Measurements from ENCODE around the gene PRIM2. TPM values are rescaled to one million over a fixed set of nuclear protein-coding genes. Genes with fewer than 3 reads are reported as not detected.
"Not testable (repeated sequence)": the region's sequence is repeated elsewhere in the genome, so short reads cannot be mapped to it uniquely, and the experiment has no call there.

Gene PRIM2
- total RNA-seq, 1 donor from 2014 or later: 25.7 TPM

DNA sequence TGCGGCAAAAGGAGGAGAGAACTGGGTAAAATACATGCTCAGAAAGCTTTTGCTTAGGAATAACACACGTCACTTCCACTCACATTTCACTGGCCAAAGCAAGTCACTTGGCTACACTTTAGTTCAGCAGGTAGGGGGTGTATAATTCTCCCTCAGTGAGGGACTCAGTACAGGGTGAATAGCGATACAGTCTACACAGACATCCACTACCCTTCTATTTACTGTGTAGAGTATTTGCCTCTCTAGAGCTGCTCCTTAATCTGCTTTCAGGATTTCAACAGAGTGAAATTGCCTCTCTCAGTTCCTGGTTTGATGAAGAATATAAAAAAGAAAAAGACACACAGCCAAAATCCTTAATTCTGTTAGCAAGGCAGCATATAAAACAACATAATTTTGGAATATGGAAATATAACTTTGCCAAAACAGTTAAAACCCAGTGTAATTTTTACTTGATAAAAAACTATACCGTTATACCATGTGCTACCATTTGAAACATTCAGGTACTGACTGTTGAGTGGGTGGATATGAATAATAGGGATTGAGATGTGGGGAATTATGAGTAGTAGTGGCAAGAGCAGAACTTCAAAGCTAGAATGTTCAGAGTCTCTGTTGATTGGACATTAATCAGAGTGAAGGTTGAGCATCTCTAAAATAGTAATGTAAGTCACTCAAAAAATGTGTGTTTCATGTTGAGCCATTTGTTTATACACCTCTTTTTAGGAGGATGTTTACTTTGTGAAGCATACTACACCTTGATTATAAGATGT, 51.7 kb downstream of the PRIM2 start:
- DNase-seq: not testable (repeated sequence)

DNA sequence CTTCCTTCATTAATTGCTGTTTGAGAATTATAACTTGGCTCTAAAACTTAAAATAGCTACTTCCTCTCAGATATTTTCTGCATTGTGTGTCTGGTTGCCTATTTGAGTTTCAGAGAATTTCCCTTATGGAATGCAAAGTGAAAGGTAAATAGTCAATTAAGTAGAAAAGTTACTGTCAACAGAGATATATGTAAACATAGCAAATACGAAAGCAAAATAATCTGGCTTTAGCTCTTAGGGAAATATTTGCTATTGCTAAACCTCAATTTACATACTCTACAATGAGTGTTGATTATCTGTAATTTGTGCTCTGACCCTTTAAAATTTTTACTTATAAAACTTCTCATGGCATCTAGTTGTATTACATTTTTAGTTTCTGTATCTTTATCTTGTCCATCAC, 54.3 kb downstream of the PRIM2 start:
- DNase-seq: not testable (repeated sequence)

DNA sequence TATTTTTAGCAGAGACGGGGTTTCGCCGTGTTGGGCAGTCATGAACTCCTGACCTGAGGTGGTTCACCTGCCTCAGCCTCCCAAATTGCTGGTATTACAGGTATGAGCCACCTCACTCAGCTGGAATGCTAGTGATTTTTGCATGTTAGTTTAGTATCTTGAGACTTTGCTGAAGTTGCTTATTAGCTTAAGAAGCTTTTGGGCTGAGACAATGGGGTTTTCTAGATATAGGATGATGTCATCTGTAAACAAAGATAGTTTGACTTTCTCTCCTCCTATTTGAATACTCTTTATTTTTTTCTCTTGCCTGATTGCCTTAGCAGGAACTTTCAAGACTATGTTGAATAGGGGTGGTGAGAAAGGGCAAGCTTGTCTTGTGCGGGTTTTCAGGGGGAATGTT, 57.3 kb downstream of the PRIM2 start:
- DNase-seq: not testable (repeated sequence)

DNA sequence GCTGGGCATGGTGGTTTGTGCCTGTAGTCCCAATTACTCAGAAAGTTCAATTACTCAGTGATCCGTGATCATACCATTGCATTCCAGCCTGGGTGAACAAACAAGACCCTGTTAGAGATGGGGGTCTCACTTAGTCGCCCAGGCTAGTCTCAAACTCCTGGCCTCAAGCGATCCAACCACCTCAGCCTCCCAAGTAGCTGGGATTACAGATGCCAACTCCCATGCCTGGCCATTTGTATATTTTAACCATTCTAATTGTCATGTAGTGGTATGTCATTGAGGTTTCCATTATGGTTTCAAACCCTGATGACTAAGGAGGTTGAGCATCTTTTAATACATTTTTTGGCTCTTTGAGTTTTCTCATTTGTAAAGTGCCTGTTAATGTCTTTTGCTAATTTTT, 58.7 kb downstream of the PRIM2 start:
- DNase-seq: not testable (repeated sequence)

DNA sequence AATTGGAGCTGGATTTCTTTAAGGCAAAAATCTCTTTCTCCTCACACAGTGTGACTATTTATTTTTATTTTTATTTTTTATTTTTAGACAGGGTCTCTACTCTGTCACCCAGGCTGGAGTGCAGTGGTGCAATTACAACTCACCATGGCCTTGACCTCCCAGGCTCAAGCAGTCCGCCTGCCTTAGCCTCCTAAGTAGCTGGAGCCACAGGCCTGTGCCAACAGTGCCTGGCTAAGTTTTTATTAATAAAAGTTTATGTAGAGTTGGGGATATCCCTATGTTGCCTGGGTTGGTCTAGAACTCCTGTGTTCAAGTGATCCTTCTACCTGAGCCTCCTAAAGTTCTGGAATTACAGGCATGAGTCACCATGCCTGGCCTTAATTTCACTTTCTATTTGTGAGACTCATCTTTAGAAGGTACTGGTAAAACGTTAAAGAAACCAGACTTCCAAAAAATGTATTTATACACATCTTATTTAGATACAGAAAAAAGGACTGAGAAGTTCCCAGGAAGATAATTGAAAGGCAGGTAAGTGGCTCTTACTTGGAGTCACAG, 71.7 kb downstream of the PRIM2 start:
- not testable (repeated sequence) for DNase-seq

DNA sequence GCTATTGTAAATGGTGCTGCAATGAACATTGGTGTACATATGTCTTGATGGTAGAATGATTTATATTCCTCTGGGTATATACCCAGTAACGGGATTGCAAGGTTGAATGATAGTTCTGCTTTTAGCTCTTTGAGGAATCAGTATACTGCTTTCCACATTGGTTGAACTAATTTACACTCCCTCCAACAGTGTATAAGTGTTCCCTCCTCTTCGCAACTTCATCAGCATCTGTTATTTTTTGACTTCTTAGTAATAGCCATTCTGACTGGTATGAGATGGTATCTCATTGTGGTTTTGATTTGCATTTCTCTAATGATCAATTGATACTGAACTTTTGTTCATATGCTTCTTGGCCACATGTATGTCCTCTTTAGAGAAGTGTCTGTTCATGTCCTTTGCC, 73.4 kb downstream of the PRIM2 start:
- not testable (repeated sequence) for DNase-seq

DNA sequence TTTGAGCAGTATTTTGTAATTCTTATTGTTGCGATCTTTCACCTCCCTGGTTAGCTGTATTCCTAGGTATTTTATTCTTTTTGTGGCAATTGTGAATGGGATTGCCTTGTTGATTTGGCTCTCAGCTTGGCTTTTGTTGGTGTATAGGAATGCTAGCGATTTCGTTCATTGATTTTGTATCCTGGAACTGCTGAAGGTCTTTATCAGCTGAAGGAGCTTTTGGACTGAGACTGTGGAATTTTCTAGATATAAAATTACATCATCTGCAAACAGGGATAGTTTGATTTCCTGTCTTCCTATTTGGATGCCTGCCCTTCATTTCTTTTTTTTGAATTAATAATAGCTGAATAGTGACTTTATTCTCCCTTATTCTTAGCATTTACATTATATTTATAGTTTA, 74.6 kb downstream of the PRIM2 start:
- not testable (repeated sequence) for DNase-seq

DNA sequence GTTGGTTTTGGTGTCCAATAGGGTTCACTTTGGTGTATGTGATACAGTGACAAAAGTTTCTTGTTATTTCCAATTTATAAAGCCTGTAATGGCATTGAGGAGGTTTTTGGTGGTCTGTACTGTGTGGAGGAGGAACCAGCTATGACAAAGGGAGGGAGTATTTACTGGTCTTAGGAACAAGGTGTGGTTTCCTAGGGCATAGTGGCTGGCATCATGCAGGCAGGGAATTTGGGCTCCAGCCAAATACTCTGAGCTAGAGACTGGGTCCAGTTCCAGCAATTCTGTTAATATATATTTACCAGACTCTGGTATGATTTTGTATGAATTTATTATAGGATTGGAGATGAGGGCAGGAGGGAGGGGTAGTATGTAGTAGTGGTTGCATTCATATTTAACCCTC, 101.9 kb downstream of the PRIM2 start:
- not testable (repeated sequence) for DNase-seq

DNA sequence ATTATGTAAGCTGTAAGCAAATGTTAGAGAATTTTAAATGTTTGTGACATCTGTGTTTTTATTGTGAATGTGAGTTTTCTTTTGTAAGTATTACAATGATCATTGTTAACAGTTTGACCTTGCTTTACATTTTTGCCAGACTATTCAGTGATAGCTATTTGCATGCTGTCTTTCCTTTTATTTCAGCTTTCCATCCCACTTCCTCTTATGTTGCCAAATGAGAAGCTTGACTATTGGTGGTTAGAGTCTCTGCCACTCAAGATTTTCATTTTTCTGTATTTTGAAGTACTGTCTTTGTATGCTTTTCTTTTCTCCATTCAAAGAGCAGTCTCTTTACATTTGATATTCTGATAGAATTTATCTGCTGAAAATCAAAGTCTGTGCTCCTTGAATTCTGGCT, 104.1 kb downstream of the PRIM2 start:
- DNase-seq: no peak

DNA sequence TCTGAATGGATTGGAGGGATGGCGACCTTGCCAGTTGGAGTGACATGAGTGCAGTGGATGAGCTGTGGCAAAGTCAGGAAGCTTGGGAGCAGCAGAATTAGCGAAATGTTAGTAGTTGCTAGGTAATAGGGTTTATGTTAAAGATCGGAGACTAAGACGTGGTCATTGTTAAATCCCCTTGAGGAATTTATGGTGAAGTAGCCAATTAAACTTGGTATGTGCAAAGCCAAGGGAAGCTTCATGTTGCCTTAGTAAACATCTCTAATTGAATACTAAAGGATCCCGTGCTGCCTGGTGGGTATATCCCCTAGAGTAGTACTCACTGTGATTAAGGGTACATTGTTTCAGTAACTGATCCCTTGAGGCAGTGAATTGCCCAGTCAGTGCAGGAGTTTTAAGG, 106.0 kb downstream of the PRIM2 start:
- DNase-seq: no peak

DNA sequence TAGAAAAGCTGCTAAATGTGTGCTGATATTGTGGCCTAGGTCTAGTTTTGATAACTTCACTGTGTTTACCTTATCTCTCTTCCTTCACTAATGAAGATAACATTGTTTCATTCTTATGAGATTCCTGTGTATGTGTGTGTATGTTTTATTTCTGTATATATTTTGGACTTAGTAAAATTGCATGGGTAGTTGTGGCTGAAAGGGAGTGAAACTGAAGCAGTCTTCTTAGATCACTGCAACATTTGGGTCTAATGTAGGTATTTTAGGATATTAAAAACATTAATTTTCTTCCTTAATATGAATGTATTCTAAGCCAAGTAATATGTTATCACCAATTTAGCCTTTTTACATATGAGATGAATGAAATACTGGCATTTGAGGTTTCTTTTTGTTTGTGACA, 114.3 kb downstream of the PRIM2 start:
- not testable (repeated sequence) for DNase-seq

DNA sequence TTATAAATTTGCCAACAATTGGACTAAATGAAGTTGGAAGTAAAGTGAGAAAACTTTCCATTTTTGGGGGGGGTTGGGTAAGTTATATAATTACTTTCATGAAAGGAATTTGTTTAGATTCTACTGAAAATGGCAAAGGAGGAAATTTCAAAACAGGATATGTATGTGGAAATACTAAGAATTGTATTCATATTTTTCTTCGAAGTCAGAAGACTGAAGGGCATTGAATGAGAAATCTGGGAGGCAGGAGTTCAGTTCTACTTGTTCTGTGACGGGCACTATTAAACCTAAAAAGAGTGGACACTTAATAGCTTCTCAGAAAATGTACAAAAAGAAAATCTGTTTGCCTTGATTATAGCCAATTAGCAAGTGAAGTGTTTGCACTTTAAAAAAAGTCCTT, 114.7 kb downstream of the PRIM2 start:
- no peak for DNase-seq

DNA sequence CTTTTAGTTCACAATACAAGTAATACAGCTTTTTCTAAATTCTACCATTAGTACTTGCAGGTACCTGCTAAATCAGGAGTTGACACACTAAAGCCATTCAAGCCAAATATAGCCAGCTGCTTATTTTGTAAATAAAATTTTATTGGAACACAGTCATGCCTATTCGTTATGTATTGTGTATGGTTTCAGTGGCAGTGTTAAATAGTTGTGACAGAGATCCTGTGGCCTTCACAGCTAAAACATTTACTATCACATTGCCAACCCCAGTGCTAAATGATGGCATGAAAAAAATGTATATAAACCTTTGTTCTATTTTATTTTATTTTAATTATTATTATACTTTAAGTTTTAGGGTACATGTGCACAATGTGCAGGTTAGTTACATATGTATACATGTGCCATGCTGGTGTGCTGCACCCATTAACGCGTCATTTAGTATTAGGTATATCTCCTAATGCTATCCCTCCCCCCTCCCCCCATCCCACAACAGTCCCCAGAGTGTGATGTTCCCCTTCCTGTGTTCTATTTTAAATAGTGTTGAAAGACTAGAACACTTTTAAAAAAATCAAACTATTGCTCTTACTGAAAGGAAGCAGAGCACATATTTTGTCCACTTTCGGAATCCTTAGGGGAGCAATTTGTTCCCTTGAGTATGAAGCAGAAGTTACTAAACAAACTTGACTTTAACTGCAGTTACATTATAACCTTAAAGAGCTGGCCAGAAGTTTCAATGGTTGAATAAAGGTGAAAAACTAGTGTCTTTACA, 115.7 kb downstream of the PRIM2 start:
- DNase-seq: no peak

DNA sequence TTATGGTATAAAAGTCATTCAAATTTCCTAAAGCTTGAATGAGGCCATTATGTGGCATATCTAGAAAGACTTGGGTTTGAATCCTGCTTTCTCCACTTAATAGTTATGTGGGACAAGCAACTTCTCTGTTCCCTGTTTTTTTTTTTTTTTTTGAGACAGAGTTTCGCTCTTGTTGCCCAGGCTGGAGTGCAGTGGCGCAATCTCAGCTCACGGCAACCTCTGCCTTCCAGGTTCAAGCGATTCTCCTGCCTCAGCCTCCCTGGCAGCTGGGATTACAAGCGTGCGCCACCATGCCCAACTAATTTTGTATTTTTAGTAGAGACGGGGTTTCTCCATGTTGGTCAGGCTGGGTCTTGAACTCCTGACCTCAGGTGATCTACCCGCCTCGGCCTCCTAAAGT, 116.4 kb downstream of the PRIM2 start:
- DNase-seq: not testable (repeated sequence)

DNA sequence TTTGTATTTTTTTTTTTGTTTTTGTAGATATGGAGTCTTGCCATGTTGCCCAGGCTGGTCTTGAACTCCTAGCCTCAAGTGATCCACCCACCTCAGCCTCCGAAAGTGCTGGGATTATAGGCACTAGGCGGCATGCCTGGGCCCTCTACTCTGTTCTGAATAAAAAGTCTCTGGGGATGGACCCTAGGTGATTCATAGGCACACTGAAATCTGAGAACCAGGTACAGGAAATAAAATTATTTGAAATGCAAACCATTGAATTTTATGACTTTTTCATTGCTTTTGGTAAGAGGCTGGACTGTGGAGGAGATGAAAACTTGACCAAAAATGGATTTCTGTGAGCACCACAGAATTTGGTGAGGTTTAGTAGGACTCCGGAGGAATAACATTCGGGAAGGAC, 117.5 kb downstream of the PRIM2 start:
- no peak for DNase-seq

DNA sequence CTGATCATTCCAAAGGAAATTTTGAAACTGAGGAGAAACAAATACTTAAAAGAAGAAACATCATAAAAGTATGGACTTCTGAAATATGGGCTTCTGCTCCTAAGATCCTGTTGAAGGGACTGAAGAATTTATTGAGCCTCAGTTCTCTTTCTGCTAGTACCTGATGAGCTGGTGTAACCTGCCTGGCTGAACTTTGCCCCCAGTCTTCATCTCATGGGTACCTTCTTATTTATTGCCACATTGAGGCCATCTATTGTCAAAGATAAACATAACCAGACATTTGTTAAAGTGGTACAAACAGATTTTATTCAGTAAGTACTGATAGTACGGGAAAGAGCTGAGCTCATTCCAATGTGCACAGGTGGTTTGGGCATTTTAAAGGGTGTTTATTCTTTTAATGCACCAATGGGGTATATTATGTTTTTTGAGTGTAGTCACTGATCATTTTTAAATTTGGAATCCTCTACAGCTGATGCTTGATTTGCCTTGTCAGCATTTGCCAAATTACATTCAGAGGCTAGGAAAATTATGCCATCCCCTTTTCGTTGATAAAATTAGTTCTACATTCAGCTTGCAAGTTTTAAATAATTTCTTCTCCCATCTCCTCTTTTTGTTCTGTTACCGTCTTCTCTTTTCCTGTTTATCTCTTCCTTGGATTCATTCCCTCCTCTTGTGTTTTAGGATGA, 118.2 kb downstream of the PRIM2 start:
- no peak for DNase-seq

DNA sequence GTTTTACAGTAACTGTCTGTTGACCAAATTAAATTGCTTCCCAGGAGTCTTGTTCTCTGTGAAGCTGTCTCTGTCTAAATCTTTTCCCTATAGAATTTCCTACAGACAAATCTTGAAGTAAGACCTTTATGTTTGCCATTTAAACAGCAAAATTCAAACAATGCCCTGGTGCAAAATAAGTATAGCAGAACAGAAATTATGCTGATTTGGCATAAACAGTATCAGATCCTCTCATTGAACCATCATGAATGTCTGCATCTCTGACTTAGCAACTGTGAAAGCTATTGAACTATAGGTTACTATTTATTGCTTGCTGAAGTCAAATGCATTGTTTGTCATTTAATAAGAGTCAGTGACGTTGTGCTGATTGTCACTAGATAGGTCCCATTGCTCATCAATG, 123.3 kb downstream of the PRIM2 start:
- not testable (repeated sequence) for DNase-seq

DNA sequence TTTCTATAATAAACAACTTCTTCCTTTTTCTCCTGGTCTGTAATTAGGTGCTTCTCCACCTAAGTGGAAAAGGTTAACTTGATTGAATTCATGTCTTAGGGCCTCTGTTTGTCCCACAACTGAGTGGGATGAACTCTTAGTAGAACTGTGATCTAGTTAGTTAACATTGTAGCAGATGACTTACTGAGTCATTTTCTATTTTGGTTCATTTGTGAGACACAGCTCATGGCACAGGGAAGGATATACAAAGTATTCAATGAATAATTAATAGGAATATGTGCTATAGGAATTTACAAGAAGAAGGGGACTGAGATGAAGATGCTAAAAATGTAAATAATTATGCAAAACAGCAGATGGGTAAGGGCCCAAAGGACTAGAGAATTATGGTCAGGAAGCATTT, 124.7 kb downstream of the PRIM2 start:
- DNase-seq: not testable (repeated sequence)

DNA sequence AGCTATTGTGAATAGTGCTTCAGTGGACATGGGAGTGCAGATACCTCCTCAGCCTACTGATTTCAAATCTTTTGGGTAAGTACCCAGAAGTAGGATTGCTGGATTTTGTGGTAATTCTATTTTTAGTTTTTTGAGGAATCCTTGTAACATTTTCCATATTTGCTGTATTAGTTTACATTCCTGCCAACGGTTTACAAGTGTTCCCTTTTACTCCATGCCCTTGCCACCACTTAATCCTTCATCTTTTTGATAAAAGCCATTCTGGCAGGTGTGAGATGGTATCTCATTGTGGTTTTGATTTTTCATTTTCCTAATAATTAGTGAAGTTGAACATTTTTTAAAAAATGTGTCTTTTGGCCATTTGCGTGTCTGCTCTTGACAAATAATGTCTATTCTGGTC, 125.8 kb downstream of the PRIM2 start:
- not testable (repeated sequence) for DNase-seq

DNA sequence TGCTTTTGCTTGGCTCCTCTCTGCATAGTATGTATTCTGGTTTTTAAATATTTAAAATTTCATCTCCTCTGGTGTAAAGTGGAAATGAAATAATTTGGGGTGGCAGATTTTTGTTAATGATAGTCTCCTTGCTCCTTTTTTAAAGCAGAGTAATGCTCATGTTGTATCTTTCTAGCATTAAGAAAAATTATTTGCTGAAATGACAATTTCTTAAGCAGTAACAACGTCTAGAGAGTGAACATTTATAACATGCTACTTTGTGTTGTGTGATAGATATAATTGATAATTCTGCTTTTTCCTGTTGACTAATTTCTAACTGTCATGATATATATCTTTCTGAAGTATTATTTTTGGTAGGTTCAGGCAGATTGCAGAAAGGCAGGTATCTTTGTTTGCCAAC, 127.4 kb downstream of the PRIM2 start:
- DNase-seq: not testable (repeated sequence)

DNA sequence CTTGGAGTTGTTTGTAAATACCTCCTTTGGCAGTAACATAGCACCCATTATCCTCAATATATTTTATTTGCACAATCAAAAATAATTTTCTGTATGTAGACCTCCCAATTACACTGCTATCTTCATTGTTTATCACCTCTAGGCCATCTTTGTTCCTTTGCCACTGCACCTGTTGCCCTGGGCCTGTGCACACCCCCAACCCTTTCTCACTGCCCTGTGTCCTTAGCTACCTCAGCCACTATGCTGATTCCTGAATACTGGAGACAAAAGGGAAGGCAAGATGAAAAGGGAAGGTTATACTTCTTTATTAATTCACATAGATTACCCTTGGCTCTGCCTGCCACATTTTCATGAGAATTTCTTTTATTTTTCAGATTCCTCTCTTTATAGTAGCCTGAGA, 127.9 kb downstream of the PRIM2 start:
- not testable (repeated sequence) for DNase-seq

DNA sequence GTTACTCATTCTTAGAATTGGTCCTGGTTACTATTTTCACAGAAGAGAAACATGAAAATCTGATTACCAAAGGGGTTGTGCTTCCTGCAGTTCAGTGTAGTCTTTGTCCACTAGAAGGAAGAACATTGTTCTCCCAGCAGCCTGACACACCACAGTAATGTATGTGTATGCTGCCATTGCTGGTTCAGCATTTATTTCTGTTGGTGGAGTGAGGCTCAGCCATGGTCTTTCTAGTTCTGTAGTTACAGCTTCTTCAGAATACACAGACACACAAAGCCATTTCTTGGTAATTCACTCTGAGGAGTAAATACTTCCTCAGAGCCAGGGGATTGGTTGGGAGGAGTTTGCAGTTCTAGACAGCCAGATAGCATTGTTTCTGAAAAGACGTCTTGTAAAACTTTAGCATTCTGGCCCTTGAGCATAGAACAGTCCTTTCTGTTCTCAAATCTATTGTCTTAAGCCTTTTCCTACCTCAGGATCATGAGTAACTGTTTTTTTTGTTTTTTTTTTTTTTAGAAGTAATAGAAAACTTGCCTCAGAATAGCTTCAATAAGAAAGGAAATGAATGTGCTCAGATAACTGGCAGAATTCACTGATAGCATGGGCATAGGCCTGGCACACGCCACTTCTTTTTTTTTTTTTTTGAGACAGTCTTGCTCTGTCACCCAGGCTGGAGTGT, 128.5 kb downstream of the PRIM2 start:
- not testable (repeated sequence) for DNase-seq
